ENCODE results near the gene CCDC88B.
A peak's percentile ranks its signal among the peaks of the same experiment; 100 is the strongest.

CCDC88B gene

DNA sequence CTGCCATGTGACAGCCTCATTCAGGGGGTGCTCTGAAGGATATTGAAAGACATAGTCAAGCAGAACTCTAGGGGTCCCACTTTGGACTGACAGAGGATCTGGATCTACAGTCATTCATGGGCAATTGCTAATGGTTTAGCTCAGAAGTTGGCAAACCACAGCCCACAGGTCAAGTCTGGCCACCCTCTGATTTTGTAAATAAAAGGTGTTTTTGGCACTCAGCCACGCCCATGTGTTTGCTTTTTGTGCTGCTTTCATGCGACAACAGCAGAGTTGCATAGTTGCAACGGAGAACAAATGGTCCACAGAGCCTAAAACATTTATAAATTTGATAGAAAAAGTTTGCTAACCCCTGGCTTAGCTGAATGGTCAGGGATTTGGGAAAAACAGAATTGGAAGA lies 60.7 kb downstream of the CCDC88B start:
- peaks cover 14% of the 10 kb centered on the region for H3K36me3 Mint-ChIP-seq (ENCODE audit: low read depth)
- H3K27ac Mint-ChIP-seq: no peak overlapping the region
- TF ChIP-seq, protein P1, sequence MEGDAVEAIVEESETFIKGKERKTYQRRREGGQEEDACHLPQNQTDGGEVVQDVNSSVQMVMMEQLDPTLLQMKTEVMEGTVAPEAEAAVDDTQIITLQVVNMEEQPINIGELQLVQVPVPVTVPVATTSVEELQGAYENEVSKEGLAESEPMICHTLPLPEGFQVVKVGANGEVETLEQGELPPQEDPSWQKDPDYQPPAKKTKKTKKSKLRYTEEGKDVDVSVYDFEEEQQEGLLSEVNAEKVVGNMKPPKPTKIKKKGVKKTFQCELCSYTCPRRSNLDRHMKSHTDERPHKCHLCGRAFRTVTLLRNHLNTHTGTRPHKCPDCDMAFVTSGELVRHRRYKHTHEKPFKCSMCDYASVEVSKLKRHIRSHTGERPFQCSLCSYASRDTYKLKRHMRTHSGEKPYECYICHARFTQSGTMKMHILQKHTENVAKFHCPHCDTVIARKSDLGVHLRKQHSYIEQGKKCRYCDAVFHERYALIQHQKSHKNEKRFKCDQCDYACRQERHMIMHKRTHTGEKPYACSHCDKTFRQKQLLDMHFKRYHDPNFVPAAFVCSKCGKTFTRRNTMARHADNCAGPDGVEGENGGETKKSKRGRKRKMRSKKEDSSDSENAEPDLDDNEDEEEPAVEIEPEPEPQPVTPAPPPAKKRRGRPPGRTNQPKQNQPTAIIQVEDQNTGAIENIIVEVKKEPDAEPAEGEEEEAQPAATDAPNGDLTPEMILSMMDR (IDR thresholded peaks at IDR 0.05): no peak
- H3K9me3 Mint-ChIP-seq: peaks cover 30% of the 10 kb centered on the region
- H3K4me1 Mint-ChIP-seq: peaks cover 25% of the 10 kb centered on the region
- DNase-seq: no peak
- peaks cover 20% of the 10 kb centered on the region for H3K27me3 Mint-ChIP-seq (ENCODE audit: low read depth, poor library complexity)
- H3K4me3 Mint-ChIP-seq: no peak overlapping the region

DNA sequence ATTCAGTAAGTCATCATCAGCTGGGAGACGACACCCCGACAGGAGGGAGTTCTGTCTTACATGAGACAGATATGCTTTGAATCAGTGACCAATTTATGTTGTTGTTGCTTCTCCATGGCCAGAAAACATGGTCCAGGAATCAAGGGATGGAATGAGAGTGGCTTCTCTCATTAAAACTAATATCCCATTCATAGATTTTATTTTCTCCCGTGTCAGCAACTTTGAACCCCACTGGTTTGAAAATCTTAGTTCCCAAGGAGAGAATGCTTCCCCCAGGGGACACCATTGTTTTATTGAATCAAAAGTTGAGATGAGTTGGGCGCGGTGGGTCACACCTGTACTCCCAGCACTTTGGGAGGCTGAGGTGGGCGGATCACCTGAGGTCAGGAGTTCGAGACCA lies 61.8 kb downstream of the CCDC88B start:
- Mint-ChIP-seq H3K27me3 (ENCODE audit: low read depth, poor library complexity) (peaks cover 15% of the 10 kb centered on the region), H3K9me3 (peaks cover 30% of the 10 kb centered on the region), H3K4me1 (peaks cover 26% of the 10 kb centered on the region), H3K4me3 (no peak overlapping the region), H3K27ac (no peak overlapping the region), H3K36me3 (ENCODE audit: low read depth) (peaks cover 14% of the 10 kb centered on the region)
- TF ChIP-seq, protein P1 (IDR thresholded peaks at IDR 0.05): no peak
- DNase-seq: no peak

DNA sequence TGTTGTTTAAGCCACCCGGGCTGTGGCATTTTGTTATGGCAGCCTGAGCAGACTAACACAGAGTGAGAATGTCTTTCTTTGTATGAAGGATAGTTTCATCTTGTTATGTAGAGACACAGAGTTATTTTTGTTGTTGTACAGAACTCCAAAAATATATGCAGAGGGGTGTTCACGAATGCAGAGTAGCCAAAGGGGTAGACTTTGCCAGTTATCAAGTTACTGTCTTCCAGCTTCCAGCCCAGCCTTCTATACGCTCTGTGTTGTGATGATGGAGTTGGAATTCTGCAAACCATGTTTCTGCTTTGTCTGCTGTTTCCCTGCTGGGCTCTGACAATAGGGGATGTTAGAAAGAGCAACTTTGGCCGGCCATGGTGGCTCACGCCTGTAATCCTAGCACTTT lies 63.1 kb downstream of the CCDC88B start:
- Mint-ChIP-seq H3K4me1 (peaks cover 38% of the 10 kb centered on the region), H3K9me3 (peaks cover 30% of the 10 kb centered on the region), H3K36me3 (ENCODE audit: low read depth) (peaks cover 14% of the 10 kb centered on the region), H3K27ac (no peak overlapping the region), H3K27me3 (ENCODE audit: low read depth, poor library complexity) (peaks cover 15% of the 10 kb centered on the region), H3K4me3 (no peak overlapping the region)
- TF ChIP-seq, protein P1 (IDR thresholded peaks at IDR 0.05): no peak
- no peak for DNase-seq

DNA sequence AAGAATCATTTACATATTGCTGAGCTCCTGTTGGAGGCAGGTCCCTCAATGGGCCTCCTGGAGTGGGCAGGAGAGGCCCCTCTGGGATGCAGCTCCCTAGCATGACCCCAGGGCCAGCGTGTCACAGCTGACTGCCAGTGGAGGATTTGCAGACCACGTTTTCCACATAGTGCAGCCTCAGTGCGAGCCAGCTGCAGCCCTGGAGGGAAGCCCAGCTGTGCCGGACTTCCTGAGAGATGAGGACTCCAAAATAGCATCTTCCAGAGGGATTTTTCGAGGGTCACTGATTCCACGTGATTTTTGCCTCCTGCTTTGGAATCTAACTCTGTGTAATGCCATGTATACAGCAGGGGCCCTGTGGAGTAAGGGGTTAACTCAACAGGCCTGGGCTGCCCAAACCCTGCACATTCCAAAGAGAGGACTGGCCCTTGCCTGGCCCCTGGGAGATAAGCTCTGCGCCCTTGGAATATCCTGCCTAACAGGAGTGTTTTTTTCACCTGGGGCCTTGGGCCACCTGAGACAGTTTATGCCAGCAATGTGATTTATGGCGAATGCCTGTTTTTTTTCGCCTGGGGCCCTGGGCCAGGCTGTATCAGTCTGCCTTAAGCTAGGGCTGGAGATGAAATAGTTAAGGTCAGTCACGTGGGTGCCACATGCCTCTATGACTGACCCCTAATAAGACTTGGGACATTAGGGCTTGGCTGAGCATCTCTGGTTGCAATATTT lies 66.4 kb downstream of the CCDC88B start:
- TF ChIP-seq, protein P1 (IDR thresholded peaks at IDR 0.05): no peak
- peak overlapping the region; percentile 25 for H3K4me3 Mint-ChIP-seq
- peak overlapping the region; percentile 78 for H3K27ac Mint-ChIP-seq
- peaks cover 11% of the 10 kb centered on the region for H3K27me3 Mint-ChIP-seq (ENCODE audit: low read depth, poor library complexity)
- DNase-seq: peak; percentile 58
- peaks cover 70% of the 10 kb centered on the region for H3K4me1 Mint-ChIP-seq
- H3K36me3 Mint-ChIP-seq (ENCODE audit: low read depth): peaks cover 14% of the 10 kb centered on the region
- H3K9me3 Mint-ChIP-seq: peaks cover 26% of the 10 kb centered on the region

Measured in nephron progenitor cell (in vitro differentiated cells).